GM12892 (cell line): Measurements from ENCODE around the gene ANXA2R.
A peak's percentile ranks its signal among the peaks of the same experiment; 100 is the strongest.

Experiments
- POLR2A ChIP-seq: IDR thresholded peaks from 2 replicates; pipeline ENCODE4 v1.6.1; 2011; ENCODE audit warnings: low read depth, low read length, control low read depth
- TAF1 ChIP-seq: IDR thresholded peaks from 2 replicates; pipeline ENCODE4 v1.6.1; 2011; ENCODE audit warnings: low read depth, mild to moderate bottlenecking, control low read depth, low read length, borderline replicate concordance

GRCh38 chr5:43007246-43007910, 32.7 kb downstream of the ANXA2R start:
- TF ChIP-seq POLR2A = peak; percentile 44
- TF ChIP-seq TAF1 = peak; percentile 50; the same call in 1 of the 2 replicates
